Ishikawa (cell line): ENCODE data around the gene SLC38A10.

Experiments used
- CEBPB ChIP-seq: IDR thresholded peaks from 2 replicates; pipeline ENCODE4 v1.6.1; 2012
- CREB1 ChIP-seq: IDR thresholded peaks from 2 replicates; pipeline ENCODE4 v1.6.1; 2012; ENCODE audit warnings: low read depth
- EGR1 ChIP-seq: IDR thresholded peaks from 2 replicates; pipeline ENCODE4 v1.6.1; 2012
- EP300 ChIP-seq: IDR thresholded peaks from 2 replicates; pipeline ENCODE4 v1.6.1; 2012; ENCODE audit warnings: borderline replicate concordance
- FOXM1 ChIP-seq: IDR thresholded peaks from 2 replicates; pipeline ENCODE4 v1.6.1; 2012; ENCODE audit warnings: low read depth, borderline replicate concordance
- MAX ChIP-seq: IDR thresholded peaks from 2 replicates; pipeline ENCODE4 v1.6.1; 2012
- NFIC ChIP-seq: IDR thresholded peaks from 2 replicates; pipeline ENCODE4 v1.6.1; 2012
- RAD21 ChIP-seq: IDR thresholded peaks from 2 replicates; pipeline ENCODE4 v1.6.1; 2012; ENCODE audit warnings: low read depth
- REST ChIP-seq: IDR thresholded peaks from 2 replicates; pipeline ENCODE4 v1.6.1; 2012; ENCODE audit warnings: low read depth, mild to moderate bottlenecking
- TAF1 ChIP-seq: IDR thresholded peaks from 2 replicates; pipeline ENCODE4 v1.6.1; 2012; ENCODE audit warnings: low read depth, mild to moderate bottlenecking
- TCF12 ChIP-seq: IDR thresholded peaks from 2 replicates; pipeline ENCODE4 v1.6.1; 2012; ENCODE audit warnings: low read depth
- TEAD4 ChIP-seq: IDR thresholded peaks from 2 replicates; pipeline ENCODE4 v1.6.1; 2012
- YY1 ChIP-seq: IDR thresholded peaks from 2 replicates; pipeline ENCODE4 v1.6.1; 2012; ENCODE audit warnings: low read depth
- ZBTB7A ChIP-seq: IDR thresholded peaks from 2 replicates; pipeline ENCODE4 v1.6.1; 2012; ENCODE audit warnings: low read depth
- TF ChIP-seq, protein P1 (sequence below): IDR thresholded peaks from 2 replicates; pipeline ENCODE4 v1.6.1; 2012

The SLC38A10 gene

GRCh38 chr17:81336930-81337325 lies 41.8 kb upstream of the SLC38A10 start:
- TF ChIP-seq CEBPB (no peak), EGR1 (no peak), ZBTB7A (no peak), FOXM1 (no peak), TAF1 (no peak), TCF12 (no peak)
- TF ChIP-seq, protein P1, sequence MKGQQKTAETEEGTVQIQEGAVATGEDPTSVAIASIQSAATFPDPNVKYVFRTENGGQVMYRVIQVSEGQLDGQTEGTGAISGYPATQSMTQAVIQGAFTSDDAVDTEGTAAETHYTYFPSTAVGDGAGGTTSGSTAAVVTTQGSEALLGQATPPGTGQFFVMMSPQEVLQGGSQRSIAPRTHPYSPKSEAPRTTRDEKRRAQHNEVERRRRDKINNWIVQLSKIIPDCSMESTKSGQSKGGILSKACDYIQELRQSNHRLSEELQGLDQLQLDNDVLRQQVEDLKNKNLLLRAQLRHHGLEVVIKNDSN: no peak

- TF ChIP-seq REST (no peak), TAF1 (no peak), CREB1 (no peak), FOXM1 (no peak), NFIC (no peak), CEBPB (no peak), EP300 (no peak), TCF12 (no peak), RAD21 (no peak), MAX (no peak), ZBTB7A (no peak), TEAD4 (no peak), EGR1 (no peak), YY1 (no peak)
- TF ChIP-seq, protein P1: no peak
Measured at GRCh38 chr17:81336296-81336929, 41.3 kb upstream of the SLC38A10 start.

- TF ChIP-seq CEBPB (no peak), EP300 (no peak), FOXM1 (no peak)
Measured at GRCh38 chr17:81335773-81336157, 40.7 kb upstream of the SLC38A10 start.

DNA sequence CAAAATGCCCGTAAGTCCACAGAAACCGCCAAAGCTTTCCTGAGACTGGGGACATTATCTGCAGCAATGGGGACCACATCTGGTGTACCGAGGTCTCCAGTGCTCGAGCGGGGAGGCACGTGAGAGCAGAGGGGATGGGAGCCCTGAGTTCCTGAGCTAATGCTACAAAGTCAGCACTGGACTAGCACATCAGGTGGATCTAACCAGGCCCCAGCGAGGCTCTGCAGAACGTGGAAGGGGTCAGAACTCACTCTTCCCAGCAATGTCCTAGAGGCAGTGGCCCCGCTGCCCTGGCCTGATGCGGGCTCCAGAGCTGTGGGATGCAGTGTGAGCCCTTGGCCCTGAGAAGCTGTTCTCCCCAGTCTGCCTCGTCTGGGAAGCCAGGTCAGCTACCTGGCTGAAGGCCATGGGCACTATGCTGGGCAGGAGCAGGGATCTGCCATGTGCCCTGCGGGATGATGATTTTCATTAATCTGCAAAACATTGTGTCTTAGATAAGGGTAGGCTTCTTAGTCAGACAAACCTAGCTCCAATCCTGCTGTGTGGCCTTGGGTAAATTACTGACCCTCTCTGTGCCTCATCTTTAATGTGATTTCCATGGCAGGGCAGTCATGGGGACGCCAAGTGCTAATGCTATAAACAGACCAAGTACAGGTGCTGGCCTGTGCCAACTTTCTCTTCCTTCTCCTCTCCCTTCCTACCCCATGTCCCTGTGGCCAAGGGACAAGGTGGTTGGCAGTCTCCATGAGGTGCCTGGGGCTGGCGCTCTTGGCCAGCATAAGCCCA lies 40.1 kb upstream of the SLC38A10 start:
- no peak for TF ChIP-seq RAD21
- TF ChIP-seq MAX: no peak
- no peak for TF ChIP-seq EGR1
- no peak for TF ChIP-seq REST
- no peak for TF ChIP-seq YY1
- TF ChIP-seq, protein P1: no peak
- no peak for TF ChIP-seq CEBPB
- TF ChIP-seq EP300: no peak
- no peak for TF ChIP-seq ZBTB7A
- no peak for TF ChIP-seq CREB1
- TF ChIP-seq TEAD4: no peak
- no peak for TF ChIP-seq FOXM1
- TF ChIP-seq TAF1: no peak

- TF ChIP-seq MAX: no peak
Measured at GRCh38 chr17:81334391-81334901, 39.3 kb upstream of the SLC38A10 start.
